Measurements from ENCODE around the gene ADAMTS14.

Gene ADAMTS14

DNA sequence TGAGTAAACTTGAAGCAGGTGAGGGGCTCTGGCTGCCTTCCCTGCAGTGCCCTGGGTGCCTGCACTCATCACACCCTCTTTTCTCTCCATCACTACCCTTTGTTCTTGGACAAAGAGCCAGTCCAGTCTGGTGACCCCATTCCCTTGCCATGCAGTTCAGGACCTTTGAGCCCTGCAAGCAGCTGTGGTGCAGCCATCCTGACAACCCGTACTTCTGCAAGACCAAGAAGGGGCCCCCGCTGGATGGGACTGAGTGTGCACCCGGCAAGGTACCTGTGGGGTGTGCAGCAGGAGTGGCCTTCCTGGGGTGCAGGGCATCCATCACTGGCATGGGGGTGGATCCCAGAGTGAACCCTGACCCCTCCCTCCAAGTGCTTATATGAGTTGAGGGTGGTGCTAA, 64.2 kb downstream of the ADAMTS14 start:
- no peak for DNase-seq

DNA sequence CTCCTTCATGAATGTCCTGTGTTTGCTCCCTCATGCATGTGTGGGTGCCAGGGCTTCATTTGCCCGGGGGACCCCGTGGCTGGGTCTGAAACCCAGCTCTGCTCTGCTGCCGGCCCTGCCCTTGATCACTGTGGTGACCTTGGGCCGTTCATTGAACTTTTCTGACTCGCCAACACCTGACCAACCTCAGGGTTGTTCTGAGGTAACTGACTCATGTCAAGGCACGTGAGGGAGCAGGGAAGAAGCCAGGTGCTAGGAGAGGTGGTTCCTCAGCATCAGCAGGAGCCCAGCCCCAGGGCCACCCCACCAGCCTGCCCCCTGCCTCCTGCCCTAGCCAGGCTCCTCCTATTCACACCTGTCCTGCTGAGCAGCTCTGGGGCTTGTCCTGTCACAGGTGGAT, 64.9 kb downstream of the ADAMTS14 start:
- DNase-seq: no peak

DNA sequence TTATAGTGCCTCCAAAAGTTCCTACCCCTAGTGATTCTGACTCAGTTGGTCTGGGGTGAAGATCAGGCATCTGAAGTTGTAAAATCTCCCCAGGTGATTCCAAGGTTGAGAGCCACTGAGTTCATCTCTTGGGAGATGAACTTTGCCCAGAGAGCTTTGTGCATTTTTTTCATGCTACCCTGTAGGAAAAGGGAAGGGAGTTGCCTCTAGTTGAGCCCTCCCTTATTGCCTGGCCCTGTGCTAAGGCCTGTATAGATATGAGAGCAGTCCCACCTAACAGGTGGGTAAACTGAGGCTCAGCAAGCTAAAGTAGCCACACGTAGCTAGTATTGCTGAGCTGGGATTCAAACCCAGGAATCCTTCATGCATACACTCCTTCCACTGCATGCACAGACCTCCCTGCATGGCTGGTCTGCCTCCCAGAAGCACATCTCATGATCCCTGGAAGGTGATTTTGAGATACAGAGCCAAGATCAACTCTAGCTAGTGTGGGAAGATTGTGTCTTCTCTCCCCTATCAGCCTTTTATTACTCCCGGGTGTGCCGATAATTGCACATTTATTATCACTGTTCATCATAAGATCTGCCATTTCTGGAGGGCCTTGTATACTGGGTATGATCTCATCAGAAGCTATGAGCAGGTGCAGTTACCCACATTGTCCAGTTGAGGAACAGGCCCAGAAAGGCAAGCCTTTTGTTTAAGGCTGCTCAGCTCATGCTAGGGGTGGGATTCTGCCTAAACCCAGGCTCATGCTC, 65.9 kb downstream of the ADAMTS14 start:
- DNase-seq: no peak

DNA sequence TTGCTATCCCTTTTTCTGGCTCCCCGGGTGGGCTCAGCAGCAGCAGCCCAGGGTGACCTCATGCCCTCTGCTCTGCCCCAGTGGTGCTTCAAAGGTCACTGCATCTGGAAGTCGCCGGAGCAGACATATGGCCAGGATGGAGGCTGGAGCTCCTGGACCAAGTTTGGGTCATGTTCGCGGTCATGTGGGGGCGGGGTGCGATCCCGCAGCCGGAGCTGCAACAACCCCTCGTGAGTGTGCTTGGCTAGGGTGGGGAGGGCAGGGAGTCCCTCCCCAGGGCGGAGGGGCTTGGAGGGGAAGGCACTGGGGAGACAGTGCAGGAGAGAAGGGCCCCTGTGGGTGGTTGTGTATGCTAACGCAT, 66.4 kb downstream of the ADAMTS14 start:
- no peak for DNase-seq

DNA sequence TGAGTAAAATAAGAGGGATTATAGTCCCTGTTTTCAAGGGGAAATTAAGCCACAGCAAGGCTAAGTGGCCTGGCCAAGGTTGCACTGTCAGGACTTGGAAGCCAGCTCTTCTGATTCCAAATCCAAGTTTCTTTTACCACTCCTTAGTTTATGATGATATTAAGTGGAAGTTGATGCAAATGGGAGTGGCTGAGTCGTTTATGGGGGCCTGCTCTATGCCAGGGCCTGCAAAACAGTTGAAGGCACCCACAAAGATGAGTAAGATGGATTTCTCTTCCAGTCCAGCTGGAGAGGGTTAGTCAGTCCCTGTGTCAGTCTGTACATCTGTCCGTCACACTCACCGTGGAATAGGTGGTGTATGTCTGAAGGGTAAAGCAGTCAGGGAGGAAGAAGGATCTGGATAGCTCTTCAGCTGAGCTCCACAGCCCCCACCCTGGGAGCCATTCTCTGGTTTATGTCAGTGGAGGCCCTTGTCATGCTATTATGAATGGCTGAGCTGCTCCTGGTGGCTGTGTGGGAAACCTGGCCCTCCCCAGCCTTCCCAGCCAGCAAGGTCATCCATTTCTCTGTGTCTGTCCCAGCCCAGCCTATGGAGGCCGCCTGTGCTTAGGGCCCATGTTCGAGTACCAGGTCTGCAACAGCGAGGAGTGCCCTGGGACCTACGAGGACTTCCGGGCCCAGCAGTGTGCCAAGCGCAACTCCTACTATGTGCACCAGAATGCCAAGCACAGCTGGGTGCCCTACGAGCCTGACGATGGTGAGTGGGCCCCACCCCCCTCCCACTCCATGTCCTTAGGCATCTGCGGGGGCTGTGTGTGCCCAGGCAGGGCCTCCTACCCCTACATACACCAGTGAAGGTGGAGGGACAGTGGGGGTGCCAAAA, 68.3 kb downstream of the ADAMTS14 start:
- no peak for DNase-seq

DNA sequence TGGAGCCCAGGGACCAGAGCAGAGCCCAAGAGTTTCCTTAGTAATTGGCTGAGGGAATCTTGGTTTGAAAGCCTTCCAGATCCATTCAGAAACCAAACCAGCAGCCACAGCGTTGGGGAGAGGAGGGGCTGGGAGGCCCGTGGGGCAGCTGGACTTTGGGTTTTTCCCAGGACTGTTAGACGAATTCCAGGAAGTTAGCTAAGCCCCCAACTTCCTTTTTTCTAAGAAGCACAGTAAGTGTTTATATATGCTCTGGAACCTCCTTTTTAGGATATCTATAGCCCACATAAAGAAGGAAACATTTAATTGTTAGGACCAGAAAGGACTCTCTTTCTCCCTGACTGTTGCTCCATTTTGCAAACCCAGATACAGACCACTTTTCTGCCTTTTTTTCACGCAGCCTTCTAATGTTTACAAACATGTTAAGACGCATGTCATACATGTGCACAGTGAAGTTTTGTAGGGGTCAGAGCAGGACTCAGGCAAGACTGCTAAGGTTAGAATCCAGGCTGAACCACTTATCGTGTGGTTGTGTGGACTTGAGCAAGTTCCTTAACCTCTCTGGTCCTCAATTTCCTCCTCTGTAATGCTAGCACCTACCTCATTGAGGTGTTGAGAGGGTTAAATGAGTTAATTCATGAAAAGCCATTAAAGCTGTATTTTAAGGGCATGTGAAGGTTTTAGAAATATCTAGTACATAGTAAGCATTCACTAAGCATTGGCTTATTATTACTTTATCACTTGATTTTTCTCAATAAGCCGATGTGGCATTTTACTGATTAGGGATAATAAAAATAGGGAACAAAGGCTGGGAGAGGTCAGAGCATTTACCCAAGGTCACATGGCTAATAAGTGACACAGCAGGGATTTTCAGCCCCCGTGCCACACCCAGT, 70.5 kb downstream of the ADAMTS14 start:
- no peak for DNase-seq

DNA sequence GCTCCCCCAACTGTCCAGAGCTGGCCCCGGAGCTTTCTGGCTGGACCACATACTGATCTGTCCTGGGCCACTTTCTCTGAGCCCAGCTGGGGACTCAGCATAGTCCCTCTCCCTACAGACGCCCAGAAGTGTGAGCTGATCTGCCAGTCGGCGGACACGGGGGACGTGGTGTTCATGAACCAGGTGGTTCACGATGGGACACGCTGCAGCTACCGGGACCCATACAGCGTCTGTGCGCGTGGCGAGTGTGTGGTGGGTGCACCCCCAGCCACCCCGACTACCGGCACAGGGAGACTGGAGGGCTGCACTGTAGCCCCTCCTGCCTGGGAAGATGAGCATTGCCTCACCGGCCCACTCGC, 71.1 kb downstream of the ADAMTS14 start:
- no peak for DNase-seq

DNA sequence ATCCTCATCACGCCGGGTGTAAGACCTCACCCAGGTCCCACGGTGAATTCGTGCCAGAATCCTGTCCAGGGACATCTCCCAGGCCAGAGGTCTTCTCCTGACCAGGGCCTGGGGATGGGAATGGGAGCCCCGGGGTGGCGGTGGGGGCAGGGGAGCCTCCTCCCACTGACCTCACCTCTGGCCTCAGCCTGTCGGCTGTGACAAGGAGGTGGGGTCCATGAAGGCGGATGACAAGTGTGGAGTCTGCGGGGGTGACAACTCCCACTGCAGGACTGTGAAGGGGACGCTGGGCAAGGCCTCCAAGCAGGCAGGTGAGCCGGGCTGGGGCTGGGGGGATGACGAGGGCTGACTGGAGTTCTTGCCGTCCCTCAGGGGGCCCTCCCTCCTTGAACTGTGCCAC, 71.6 kb downstream of the ADAMTS14 start:
- DNase-seq: no peak

DNA sequence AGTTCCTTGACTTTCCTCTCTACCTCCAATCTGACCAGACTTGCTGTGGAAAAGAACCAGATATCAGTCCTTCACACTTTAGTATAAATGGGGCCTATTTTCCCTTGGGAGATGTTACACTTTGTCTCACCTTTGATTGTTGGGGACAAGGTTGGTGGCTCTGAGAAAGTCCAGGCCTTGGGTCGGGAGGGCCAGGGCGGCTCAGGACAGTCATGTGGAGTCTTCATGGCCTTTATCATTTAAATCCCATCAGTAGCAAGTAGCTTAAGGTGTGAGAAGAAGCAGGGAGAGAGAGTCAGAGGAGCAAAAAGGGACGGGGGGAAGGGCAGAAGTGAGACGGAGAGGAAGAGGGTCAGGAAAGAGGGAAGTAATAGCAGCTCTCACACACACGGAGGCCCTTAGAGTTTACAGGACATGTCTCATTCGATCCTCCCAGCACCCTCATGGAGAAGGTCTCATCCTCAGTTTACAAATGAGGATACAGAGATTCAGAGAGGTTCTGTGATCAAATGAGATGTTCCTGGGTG, 72.4 kb downstream of the ADAMTS14 start:
- no peak for DNase-seq

DNA sequence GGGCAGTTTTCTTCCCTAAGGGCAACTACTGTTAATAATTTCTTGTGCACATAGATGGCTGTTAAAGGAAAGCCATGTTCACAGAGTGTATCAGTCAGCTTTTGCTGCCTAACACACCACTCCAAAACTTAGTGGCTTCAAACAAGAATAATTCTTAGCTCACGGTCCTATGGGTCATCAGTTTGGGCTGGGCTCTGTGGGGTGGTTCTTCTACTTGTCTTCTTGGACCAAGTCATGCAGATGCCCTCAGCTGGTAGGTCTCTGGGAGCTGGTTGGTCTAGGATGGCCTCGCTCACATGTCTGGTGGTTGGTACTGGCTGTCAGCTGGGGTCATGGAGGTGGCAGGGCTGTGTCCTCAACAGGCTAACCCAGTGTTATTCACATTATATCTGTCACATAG, 73.2 kb downstream of the ADAMTS14 start:
- DNase-seq: no peak

DNA sequence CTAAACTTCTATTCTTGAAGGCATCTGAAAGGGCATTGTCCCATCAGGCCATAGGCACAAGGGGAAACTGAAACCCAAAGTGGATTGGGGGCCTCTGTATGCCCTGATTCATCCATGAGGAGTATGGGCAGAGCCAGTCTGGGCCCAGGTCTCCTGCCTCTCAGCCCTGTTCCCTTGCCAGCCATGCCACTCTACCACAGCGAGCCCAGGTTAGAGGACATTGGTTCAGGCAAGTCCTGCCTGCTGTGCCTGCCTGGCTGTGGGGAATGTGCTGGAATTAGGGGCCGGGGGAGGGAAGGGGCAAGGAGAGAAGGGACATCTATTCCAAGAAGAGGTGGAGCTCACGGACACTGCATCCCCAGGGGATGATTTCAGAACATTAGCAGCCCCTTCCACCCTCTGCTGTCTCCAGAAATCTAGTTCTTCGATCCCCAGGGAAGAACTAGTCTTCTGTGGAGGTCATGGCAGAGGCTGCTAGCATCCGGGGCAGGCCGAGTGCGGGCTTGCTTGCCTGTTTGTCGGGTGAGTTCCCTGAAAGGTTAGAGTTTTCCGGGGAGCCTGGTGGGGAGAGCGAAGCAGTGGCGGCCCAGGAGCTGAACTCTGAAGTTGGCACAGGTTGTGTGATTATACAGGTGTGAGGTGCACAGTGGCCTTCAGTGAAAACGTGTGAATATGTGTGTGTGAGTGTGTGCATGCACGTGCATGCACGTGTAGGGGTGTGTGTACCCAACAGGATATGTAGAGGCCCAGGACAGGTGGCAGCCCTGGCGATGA, 75.1 kb downstream of the ADAMTS14 start:
- no peak for DNase-seq

DNA sequence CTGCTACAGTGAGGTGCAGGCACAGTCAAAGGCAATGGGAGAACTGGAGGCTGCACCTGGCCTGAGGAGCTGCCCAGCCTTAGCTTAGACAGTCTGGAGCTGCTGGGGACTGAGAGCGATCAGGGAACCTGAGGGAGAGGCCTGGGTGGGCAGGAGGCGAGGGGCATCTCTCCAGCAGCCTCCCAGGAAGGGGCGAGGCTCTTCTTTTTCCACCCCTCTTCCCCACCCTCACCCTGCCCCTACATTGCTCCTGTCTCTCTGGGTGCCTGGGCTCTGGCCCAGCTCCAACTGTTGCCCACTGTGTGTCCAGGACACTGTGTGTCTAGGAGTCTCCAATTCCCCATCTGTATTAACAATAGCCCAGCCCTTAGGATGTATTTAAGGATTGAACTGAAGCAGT, 76.0 kb downstream of the ADAMTS14 start:
- no peak for DNase-seq

DNA sequence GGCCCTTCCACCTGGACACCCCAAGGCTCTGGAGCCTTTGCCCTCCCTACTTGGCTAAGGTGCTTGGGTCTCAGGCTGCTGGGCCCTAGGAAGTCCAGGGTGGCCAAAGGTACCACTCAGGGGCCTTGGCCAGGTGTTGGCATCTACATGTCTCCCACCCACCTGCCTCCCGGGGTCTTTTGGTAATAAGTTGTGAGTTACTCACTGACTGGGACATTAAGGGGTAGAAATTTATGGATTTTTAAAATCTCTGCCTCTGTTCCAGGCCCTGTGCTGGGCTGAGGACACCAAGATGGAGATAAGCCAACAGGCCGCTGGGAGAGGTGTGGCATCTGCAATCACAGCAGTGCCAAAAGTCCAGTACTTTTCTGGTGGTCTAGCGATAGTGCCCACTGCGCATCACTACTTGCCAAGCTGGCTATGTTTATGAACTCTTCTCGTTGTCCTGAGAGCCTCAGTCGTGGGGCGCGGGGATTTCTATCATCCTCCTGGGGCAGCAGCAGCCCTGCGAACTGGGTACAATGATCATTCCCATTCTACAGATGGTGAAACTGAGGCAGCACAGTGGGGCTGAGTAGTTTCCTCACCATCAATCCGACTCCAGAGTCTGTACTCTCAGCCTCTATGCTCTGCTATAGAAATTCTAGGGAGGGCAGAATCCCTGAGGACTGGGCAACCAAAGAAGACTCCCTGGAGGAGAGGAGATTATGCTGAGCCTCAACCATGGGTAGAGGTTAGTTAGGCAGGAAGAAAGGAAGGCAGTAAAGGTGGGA, 76.7 kb downstream of the ADAMTS14 start:
- DNase-seq: no peak

DNA sequence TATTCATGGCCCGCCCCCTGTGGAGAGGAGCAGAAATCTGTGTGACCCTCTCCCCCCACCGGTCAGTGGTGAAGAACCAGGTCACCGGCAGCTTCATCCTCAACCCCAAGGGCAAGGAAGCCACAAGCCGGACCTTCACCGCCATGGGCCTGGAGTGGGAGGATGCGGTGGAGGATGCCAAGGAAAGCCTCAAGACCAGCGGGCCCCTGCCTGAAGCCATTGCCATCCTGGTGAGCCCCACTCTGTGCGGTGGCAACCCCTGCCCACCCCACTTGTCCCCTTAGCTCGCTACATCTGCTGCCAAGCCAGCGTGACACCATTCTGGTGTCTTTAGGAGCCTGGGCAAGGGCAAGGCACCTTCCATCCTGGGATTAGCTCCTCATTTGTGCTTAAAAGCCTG, 77.5 kb downstream of the ADAMTS14 start:
- DNase-seq: no peak

DNA sequence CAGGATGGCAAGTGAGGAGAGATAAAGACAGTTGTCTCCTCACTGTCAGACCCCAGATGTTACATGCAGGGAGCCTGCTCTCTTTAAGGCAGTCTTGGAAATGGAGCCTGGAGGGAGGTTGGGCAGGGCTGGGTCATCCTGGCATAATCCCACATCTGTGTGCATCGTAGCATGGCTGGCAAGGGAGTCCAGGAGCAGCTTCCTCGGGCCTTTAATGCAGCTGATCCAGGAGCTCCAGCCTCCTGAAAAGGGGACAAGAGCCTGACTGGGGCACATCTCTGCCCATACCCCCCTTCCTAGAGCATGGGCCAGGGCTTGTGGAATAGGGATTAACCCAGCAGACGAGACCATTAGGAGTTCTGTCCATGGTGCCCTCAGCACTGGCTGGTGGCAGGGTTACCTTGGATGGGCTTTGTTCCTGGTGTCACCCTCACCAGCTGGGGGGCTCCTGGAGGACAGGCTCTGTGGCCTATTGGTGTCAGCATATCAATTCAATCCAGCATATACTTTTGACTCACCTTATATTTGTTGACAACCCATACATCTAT, 77.9 kb downstream of the ADAMTS14 start:
- DNase-seq: no peak

DNA sequence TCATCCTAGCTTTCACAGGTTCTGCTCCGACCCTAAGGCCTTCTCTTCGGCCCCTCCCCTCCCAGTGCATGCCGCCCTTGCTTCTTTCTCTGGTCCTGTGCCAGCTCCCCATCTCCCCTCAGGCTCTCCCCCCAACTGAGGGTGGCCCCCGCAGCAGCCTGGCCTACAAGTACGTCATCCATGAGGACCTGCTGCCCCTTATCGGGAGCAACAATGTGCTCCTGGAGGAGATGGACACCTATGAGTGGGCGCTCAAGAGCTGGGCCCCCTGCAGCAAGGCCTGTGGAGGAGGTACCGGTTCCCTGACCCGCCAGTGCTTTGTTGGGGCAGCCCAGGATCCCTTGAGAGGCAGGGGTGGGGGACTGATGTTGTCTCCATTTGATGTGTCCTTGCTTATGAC, 79.0 kb downstream of the ADAMTS14 start:
- no peak for DNase-seq

DNA sequence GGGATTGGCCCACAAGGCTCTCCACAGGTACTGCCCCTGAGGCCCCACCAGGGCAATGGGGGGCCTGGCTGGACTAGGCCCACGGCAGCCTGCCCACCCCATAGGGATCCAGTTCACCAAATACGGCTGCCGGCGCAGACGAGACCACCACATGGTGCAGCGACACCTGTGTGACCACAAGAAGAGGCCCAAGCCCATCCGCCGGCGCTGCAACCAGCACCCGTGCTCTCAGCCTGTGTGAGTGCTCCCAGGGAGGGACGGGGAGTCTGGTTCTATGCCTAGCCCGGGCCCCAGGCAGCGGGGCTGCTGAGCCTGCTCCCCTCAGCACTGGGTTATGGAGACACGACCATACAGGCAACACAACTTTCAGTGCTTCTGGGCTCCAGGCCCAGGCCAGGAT, 79.7 kb downstream of the ADAMTS14 start:
- no peak for DNase-seq

DNA sequence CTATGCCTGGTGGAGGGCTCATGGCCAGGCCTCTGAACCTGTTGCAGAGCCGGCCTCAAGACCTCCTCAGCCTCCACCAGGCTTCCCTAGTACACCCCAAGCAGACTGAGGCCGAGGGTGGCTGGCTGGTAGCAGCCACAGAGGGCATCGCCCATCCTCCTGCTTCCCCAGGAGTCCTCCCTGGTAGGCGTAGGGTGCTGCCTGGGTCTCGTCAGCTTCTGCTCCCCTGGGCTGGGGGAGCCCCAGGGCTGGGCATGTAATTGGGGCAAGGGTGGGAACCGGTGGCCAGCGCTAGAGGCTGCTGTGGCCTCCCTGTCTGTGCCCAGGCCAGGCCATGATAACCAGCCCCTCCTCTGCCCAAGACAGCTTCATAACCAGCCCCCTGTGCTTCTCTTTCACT, 80.3 kb downstream of the ADAMTS14 start:
- DNase-seq: no peak

DNA sequence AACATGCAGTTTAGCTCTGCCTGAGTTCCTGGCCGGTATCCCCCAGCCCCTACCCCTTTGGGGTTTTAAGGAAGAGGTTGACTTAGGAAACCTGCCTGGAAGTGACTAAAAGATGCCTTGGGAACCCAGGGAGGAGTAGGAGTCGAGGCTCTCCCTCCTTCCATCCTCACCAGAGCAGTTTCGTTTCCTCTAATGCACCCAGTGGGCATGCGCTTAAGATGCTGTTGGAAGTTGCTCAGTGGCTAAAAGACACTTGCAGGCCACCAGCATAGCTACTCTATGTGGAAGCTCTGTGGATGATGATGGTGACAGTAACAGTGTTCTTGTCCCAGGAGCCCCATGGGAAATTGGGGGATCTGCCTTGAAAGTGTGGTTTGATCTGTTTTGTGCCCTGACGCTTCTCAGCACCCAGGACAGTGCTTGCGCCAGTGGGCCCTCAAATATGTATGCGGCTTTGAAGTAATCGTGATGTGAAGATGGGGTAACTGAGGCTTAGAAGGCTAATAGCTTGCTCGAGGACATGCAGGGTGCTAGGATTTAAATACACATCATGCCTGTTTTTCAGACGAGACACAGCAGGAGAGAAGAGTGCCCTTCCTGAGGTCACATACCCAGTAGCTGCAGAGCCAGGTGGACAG, 80.8 kb downstream of the ADAMTS14 start:
- DNase-seq: no peak

DNA sequence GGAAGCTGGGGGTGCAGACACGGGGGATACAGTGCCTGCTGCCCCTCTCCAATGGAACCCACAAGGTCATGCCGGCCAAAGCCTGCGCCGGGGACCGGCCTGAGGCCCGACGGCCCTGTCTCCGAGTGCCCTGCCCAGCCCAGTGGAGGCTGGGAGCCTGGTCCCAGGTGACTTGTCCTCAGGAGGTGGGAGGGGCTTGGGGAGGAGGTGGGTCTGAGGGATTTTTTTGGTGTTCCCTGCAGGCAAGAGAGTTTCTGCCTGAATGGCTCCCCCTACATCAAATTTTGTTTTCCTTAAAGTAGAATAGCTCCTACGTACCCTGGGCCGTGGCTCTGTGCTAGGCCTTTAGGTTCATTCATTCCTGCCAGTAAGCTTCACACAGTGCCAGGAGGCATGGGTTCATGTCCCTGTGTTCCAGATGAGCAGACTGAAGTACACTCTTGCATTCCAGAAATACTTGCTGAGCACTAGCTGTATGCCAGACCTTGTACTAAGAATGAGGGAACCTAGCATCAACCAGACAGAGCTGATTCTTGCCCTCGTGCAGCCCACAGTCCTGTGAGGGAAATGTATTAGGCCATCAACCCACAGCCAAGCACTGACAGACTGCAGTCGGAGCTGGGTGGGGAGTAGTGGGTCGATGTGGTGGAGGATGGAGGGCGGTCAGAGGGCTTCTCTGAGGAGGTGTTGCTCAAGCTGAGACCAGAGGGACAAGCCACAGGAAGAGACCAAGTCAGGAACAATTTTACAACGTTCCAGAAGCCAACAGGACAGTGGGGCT, 81.7 kb downstream of the ADAMTS14 start:
- no peak for DNase-seq

Data from CD4-positive, alpha-beta T cell treated with Interleukin-12 subunit alpha and Interleukin-12 subunit beta, for 1 hour (primary cell).